Measurements from ENCODE around the gene SLFN5. TPM values are rescaled to one million over a fixed set of nuclear protein-coding genes. Genes with fewer than 3 reads are reported as not detected.
"Not testable (repeated sequence)": the region's sequence is repeated elsewhere in the genome, so short reads cannot be mapped to it uniquely, and the experiment has no call there.

Gene SLFN5
- total RNA-seq, 4 donors from 2014 or later, result 4.9 to 17.9 (median 9.1) TPM

DNA sequence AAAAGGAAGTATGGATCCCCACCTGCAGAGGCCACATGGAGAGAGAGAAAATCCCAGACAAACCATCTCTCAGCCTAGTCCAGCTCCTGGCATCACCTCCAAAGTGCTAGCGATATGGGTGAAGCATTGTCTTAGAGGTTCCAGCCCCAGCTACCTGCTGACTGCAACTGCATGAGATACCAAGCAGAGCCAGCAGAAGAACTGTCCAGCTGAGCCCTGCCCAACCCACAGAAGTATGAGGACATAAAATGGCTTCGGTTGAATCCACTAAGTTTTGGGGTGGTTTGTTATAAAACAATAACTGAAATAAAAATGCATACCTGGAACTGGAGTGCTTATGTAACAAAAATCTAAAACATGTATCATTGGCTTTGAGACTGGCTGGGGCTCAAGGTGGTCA lies 20.4 kb upstream of the SLFN5 start:
- H3K36me3 ChIP-seq, result no peaks in the 10 kb centered on the region
- no peaks in the 10 kb centered on the region for H3K4me1 ChIP-seq
- H3K4me3 ChIP-seq, result no peak overlapping the region
- no peaks in the 10 kb centered on the region for H3K9me3 ChIP-seq
- peaks cover 4% of the 10 kb centered on the region for H3K27me3 ChIP-seq
- DNase-seq (ENCODE audit: low spot score in 2 of 2), result no peak
- no peak overlapping the region for H3K27ac ChIP-seq
- TF ChIP-seq POLR2A (IDR thresholded peaks at IDR 0.05) (no peak), EP300 (IDR thresholded peaks at IDR 0.05) (no peak), POLR2AphosphoS5 (IDR thresholded peaks at IDR 0.05) (no peak)
- TF ChIP-seq, protein P1, sequence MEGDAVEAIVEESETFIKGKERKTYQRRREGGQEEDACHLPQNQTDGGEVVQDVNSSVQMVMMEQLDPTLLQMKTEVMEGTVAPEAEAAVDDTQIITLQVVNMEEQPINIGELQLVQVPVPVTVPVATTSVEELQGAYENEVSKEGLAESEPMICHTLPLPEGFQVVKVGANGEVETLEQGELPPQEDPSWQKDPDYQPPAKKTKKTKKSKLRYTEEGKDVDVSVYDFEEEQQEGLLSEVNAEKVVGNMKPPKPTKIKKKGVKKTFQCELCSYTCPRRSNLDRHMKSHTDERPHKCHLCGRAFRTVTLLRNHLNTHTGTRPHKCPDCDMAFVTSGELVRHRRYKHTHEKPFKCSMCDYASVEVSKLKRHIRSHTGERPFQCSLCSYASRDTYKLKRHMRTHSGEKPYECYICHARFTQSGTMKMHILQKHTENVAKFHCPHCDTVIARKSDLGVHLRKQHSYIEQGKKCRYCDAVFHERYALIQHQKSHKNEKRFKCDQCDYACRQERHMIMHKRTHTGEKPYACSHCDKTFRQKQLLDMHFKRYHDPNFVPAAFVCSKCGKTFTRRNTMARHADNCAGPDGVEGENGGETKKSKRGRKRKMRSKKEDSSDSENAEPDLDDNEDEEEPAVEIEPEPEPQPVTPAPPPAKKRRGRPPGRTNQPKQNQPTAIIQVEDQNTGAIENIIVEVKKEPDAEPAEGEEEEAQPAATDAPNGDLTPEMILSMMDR (IDR thresholded peaks at IDR 0.05), result no peak
- WGBS, result 94% methylated on average over 2 of the region's 2 CpGs

DNA sequence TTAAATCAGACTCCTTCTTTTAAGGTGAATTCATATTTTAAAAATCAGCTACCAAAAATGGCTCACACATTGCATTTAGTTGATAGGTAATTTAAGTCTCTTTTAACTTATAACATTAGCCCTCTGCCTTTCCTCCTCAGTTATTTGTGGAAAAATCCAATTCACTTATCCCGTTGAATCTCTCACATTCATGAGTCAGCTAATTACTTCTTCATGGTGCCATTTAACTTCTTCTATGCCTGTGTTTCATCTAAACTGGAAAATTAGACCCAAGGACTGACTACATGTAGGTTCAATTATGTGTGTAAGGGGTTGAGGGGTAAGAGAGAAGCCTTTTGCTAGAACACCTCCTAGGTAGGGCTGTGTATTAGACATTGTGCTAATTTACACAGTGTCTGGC lies 18.4 kb upstream of the SLFN5 start:
- TF ChIP-seq POLR2AphosphoS5 (IDR thresholded peaks at IDR 0.05), result no peak
- no peak for TF ChIP-seq POLR2A (IDR thresholded peaks at IDR 0.05)
- no peak for TF ChIP-seq EP300 (IDR thresholded peaks at IDR 0.05)
- TF ChIP-seq, protein P1 (IDR thresholded peaks at IDR 0.05), result no peak
- Histone ChIP-seq H3K9me3 (no peaks in the 10 kb centered on the region), H3K4me3 (no peak overlapping the region), H3K27ac (no peak overlapping the region), H3K27me3 (peaks cover 4% of the 10 kb centered on the region), H3K4me1 (no peaks in the 10 kb centered on the region), H3K36me3 (no peaks in the 10 kb centered on the region)
- 21% methylated on average over 1 of the region's 1 CpG for WGBS
- DNase-seq (ENCODE audit: low spot score in 2 of 2), result no peak

DNA sequence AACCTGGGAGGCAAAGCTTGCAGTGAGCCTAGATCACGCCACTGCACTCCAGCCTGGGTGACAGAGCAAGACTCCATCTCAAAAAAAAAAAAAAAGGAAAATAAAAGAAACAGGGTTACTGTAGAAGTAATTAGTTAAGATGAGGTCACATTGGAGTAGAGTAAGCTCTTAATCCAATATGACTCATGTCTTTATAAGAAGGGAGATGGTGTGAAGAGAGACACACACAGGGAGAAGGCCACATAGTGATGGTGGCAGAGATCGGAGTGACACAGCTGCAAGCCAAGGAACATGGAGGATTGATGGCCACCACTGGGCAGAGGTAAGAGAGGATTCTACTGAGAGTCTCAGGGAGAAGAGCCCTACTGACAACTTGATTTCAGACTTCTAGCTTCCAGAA lies 15.3 kb upstream of the SLFN5 start:
- no peak for DNase-seq (ENCODE audit: low spot score in 2 of 2)
- TF ChIP-seq, protein P1 (IDR thresholded peaks at IDR 0.05), result no peak
- no peak for TF ChIP-seq POLR2A (IDR thresholded peaks at IDR 0.05)
- no peak for TF ChIP-seq EP300 (IDR thresholded peaks at IDR 0.05)
- TF ChIP-seq POLR2AphosphoS5 (IDR thresholded peaks at IDR 0.05), result no peak
- H3K27ac ChIP-seq, result no peak overlapping the region
- H3K9me3 ChIP-seq, result no peaks in the 10 kb centered on the region
- 88% methylated on average over 2 of the region's 2 CpGs for WGBS
- H3K4me3 ChIP-seq, result no peak overlapping the region
- H3K36me3 ChIP-seq, result no peaks in the 10 kb centered on the region
- H3K4me1 ChIP-seq, result no peaks in the 10 kb centered on the region
- H3K27me3 ChIP-seq, result no peaks in the 10 kb centered on the region

DNA sequence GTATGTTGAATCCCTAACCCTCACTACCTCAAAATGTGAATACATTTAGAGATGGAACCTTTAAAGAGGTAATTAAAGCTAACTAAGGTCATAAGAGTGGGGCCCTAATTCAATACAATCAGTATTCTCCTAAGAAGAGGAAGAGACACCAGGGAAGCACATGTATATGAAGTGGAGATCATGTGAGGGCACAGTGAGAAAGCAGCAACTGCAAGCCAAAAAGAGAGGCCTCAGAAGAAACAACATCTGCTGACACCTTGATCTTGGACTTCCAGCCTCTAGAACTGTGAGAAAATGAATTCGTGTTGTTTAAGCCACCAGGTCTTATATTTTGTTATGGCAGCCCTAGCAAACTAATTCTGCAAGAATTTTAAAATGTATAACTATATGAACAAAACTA lies 13.2 kb upstream of the SLFN5 start:
- Histone ChIP-seq H3K4me3 (no peak overlapping the region), H3K27me3 (no peaks in the 10 kb centered on the region), H3K27ac (no peak overlapping the region), H3K36me3 (no peaks in the 10 kb centered on the region), H3K9me3 (no peaks in the 10 kb centered on the region), H3K4me1 (no peaks in the 10 kb centered on the region)
- WGBS, result 90% methylated on average over 1 of the region's 1 CpG
- TF ChIP-seq, protein P1 (IDR thresholded peaks at IDR 0.05), result no peak
- TF ChIP-seq POLR2A (IDR thresholded peaks at IDR 0.05) (no peak), EP300 (IDR thresholded peaks at IDR 0.05) (no peak)
- DNase-seq (ENCODE audit: low spot score in 2 of 2), result no peak

DNA sequence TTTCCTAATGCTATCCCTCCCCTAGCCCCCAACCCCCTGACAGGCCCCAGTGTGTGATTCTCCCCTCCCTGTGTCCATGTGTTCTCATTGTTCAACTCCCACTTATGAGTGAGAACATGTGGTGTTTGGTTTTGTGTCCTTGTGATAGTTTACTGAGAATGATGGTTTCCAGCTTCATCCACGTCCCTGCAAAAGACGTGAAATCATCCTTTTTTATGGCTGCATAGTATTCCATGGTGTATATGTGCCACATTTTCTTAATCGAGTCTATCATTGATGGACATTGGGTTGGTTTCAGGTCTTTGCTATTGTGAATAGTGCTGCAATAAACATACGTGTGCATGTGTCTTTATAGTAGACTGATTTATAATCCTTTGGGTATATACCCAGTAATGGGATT lies 8.6 kb upstream of the SLFN5 start:
- not testable (repeated sequence) for H3K27ac ChIP-seq; H3K4me3 ChIP-seq; H3K9me3 ChIP-seq; H3K4me1 ChIP-seq; DNase-seq (ENCODE audit: low spot score in 2 of 2); H3K36me3 ChIP-seq; H3K27me3 ChIP-seq
- 86% methylated on average over 4 of the region's 4 CpGs for WGBS

DNA sequence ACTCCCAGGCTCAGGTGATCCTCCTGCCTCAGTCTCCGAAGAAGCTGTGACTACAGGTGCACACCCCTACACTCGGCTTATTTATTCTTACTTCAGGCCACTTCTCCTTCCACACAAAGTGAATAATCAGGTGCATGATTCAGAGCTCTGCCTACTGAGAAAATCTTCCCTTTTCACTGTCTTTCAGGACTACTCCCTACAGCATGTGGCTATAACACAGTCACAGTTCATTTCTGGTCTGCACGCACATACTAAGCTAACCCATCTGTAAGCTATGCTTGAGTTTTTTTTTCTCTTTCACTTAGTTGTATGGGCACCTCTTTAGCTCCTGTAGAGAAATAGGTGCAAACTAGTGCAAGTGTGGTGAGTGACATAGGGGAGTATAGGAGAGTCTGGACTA lies 7.6 kb upstream of the SLFN5 start:
- H3K4me1 ChIP-seq, result no peaks in the 10 kb centered on the region
- WGBS, result 89% methylated on average over 3 of the region's 3 CpGs
- no peak for DNase-seq (ENCODE audit: low spot score in 2 of 2)
- H3K36me3 ChIP-seq, result no peaks in the 10 kb centered on the region
- H3K27me3 ChIP-seq, result no peaks in the 10 kb centered on the region
- TF ChIP-seq POLR2AphosphoS5 (IDR thresholded peaks at IDR 0.05), result no peak
- TF ChIP-seq POLR2A (IDR thresholded peaks at IDR 0.05), result no peak
- no peak for TF ChIP-seq EP300 (IDR thresholded peaks at IDR 0.05)
- TF ChIP-seq, protein P1 (IDR thresholded peaks at IDR 0.05), result no peak
- H3K4me3 ChIP-seq, result no peak overlapping the region
- H3K9me3 ChIP-seq, result no peaks in the 10 kb centered on the region
- no peak overlapping the region for H3K27ac ChIP-seq
